DMS 273 (cell line): ENCODE data around the gene MALRD1.

ENCODE experiments used
- DNase-seq: peaks from one replicate; lab custom pipeline; 2025; ENCODE audit not compliant: unreplicated experiment; lab: John Stamatoyannopoulos, UW

The MALRD1 gene

GRCh38 chr10:19347621-19348020, 299.0 kb downstream of the MALRD1 start:
- peak; percentile 4 for DNase-seq

- no peak for DNase-seq
Measured at GRCh38 chr10:19367176-19367575, 318.6 kb downstream of the MALRD1 start.

- no peak for DNase-seq
Measured at GRCh38 chr10:19373988-19374387, 325.4 kb downstream of the MALRD1 start.

- DNase-seq: no peak
Measured at GRCh38 chr10:19385846-19386450, 337.3 kb downstream of the MALRD1 start.

GRCh38 chr10:19408924-19409323, 360.3 kb downstream of the MALRD1 start:
- DNase-seq: no peak

GRCh38 chr10:19411119-19411518, 362.5 kb downstream of the MALRD1 start:
- no peak for DNase-seq

- DNase-seq: peak; percentile 8
Measured at GRCh38 chr10:19412531-19412930, 363.9 kb downstream of the MALRD1 start.

GRCh38 chr10:19416164-19416563, 367.6 kb downstream of the MALRD1 start:
- no peak for DNase-seq

- DNase-seq: no peak
Measured at GRCh38 chr10:19417740-19418139, 369.1 kb downstream of the MALRD1 start.

GRCh38 chr10:19421674-19422073, 373.1 kb downstream of the MALRD1 start:
- no peak for DNase-seq

GRCh38 chr10:19426034-19426433, 377.4 kb downstream of the MALRD1 start:
- no peak for DNase-seq

- DNase-seq: no peak
Measured at GRCh38 chr10:19431622-19432351, 383.2 kb downstream of the MALRD1 start.

GRCh38 chr10:19449860-19450259, 401.3 kb downstream of the MALRD1 start:
- DNase-seq: no peak

GRCh38 chr10:19451356-19451755, 402.8 kb downstream of the MALRD1 start:
- DNase-seq: no peak

- no peak for DNase-seq
Measured at GRCh38 chr10:19451937-19452336, 403.3 kb downstream of the MALRD1 start.

- DNase-seq: no peak
Measured at GRCh38 chr10:19453967-19454366, 405.4 kb downstream of the MALRD1 start.

GRCh38 chr10:19461588-19461987, 413.0 kb downstream of the MALRD1 start:
- no peak for DNase-seq

GRCh38 chr10:19466709-19467108, 418.1 kb downstream of the MALRD1 start:
- no peak for DNase-seq

- DNase-seq: no peak
Measured at GRCh38 chr10:19468413-19468812, 419.8 kb downstream of the MALRD1 start.

GRCh38 chr10:19469521-19469920, 420.9 kb downstream of the MALRD1 start:
- no peak for DNase-seq

- no peak for DNase-seq
Measured at GRCh38 chr10:19479854-19480253, 431.3 kb downstream of the MALRD1 start.

- no peak for DNase-seq
Measured at GRCh38 chr10:19480353-19480752, 431.8 kb downstream of the MALRD1 start.

GRCh38 chr10:19483421-19483820, 434.8 kb downstream of the MALRD1 start:
- DNase-seq: no peak
